ENCODE measurements around the gene COL11A2. TPM values are rescaled to one million over a fixed set of nuclear protein-coding genes. Genes with fewer than 3 reads are reported as not detected.

COL11A2 gene
- 1 to 10 TPM in 1 of 2 donors, under 1 TPM in 1; 0.78 to 2.3 TPM for total RNA-seq

DNA sequence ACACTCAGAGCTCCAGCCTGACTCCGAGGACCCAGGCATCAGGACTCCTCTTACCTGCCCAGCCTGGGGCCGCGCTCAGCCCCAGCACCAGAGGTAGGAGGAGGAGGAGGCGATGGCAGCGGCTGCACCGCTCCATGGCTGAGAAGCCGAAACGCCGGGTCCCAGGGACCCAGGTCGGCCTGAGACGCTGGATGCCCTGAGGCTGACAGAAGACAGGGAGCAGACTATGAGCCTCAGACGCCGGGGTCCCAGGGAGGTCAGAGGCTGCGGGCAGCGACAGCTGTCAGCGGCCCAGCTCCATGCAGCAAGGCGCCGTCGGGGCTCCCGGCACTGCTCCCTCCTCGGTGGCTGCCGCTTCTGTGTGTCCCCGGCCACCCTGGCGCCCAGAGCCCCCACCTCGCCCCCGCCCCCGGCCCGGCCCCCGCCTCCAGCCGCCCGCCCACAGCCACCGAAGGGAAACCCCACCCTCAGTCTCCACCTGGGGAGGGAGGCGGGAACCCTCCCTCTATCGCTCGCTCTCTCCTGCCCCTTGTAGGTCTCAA, at the start of gene COL11A2:
Gene COL11A2, minus strand, starts transcription at position 363 of the 542 bp plus-strand sequence. Its CDS starts 227 bp downstream, at position 136.
- Histone ChIP-seq H3K27ac (peak within 1 kb of the TSS in 3 of 4 donors; percentile 32 to 53 (median 52)), H3K36me3 (replicated peaks in 1 of 2; ENCODE audit: insufficient read depth in 1 of 2, low read depth in 2 of 2) (peaks cover 0 to 20% of the 10 kb centered on the region in 2 donors), H3K4me1 (peaks cover 26% of the 10 kb centered on the region), H3K27me3 (peaks cover 0 to 6% of the 10 kb centered on the region in 2 donors), H3K4me3 (no peak within 1 kb of the TSS), H3K9me3 (no peaks in the 10 kb centered on the region)
- TF ChIP-seq, protein P1, sequence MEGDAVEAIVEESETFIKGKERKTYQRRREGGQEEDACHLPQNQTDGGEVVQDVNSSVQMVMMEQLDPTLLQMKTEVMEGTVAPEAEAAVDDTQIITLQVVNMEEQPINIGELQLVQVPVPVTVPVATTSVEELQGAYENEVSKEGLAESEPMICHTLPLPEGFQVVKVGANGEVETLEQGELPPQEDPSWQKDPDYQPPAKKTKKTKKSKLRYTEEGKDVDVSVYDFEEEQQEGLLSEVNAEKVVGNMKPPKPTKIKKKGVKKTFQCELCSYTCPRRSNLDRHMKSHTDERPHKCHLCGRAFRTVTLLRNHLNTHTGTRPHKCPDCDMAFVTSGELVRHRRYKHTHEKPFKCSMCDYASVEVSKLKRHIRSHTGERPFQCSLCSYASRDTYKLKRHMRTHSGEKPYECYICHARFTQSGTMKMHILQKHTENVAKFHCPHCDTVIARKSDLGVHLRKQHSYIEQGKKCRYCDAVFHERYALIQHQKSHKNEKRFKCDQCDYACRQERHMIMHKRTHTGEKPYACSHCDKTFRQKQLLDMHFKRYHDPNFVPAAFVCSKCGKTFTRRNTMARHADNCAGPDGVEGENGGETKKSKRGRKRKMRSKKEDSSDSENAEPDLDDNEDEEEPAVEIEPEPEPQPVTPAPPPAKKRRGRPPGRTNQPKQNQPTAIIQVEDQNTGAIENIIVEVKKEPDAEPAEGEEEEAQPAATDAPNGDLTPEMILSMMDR (IDR thresholded peaks at IDR 0.05) = no peak
- TF ChIP-seq POLR2A (IDR thresholded peaks at IDR 0.05) = no peak
- ATAC-seq (no peak), DNase-seq (no peak)
- WGBS, 2 donors = 15 to 47% methylated on average over 4 to 24 of the region's 35 CpGs
- intact Hi-C loops (cut with DNase I) = no loop called here

DNA sequence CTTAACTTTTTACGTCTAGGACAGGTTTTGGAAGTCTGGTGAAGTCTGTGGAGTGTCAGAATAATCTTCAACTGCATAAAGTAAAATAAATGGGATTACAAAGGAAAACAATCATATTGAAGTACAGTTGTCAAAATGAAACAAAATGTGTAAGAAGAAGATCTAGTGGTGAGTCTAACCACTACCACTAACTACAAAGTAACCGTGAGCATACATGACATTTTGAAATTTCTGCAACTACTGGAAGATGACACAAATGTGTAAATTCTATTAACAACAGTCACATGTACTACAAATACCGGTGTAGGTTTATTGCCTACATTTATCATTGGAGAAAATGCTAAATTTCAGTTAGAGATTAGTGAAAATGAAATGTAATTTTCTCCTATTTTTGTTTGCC, 49.7 kb upstream of the COL11A2 start:
- TF ChIP-seq, protein P1 (IDR thresholded peaks at IDR 0.05) = no peak
- no peak for TF ChIP-seq POLR2A (IDR thresholded peaks at IDR 0.05)
- intact Hi-C loops (cut with DNase I) = loop anchor here (5.0 to 10.0 kb wide), 2 partner anchors 127 to 235 kb away; partner anchors contain the start of gene HLA-DOA
- WGBS, 2 donors = 43 to 56% methylated on average over 3 of the region's 3 CpGs
- H3K36me3 ChIP-seq (replicated peaks in 1 of 2; ENCODE audit: insufficient read depth in 1 of 2, low read depth in 2 of 2) = no peaks in the 10 kb centered on the region
- no peaks in the 10 kb centered on the region for H3K27me3 ChIP-seq
- H3K27ac ChIP-seq = no peak overlapping the region
- DNase-seq (no peak), ATAC-seq (no peak)
- no peaks in the 10 kb centered on the region for H3K4me1 ChIP-seq
- no peaks in the 10 kb centered on the region for H3K9me3 ChIP-seq
- no peak overlapping the region for H3K4me3 ChIP-seq

DNA sequence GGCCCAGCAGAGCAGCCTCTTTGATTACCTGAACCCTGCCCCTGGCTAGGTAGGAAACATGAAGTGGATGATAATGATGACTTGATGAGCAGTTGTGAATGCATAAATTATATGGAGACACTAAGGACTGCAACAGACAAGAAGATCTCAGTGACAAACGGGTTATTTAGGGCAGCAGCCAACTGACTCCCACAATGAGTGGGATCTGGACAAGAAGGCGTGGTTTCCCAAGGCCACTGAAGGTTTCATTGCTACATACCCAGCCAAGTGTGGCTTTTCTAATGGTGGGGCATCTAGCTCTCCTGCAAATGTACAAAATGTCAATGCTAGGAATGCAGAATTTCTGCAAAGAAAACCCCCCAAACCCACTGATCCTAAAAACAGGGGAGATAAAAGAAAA, 45.5 kb upstream of the COL11A2 start:
- ATAC-seq (no peak), DNase-seq (no peak)
- no peak overlapping the region for H3K27ac ChIP-seq
- no peaks in the 10 kb centered on the region for H3K9me3 ChIP-seq
- intact Hi-C loops (cut with DNase I) = no loop called here
- H3K4me1 ChIP-seq = no peaks in the 10 kb centered on the region
- no peak for TF ChIP-seq POLR2A (IDR thresholded peaks at IDR 0.05)
- TF ChIP-seq, protein P1 (IDR thresholded peaks at IDR 0.05) = no peak
- H3K27me3 ChIP-seq = no peaks in the 10 kb centered on the region
- WGBS, 2 donors = 38 to 48% methylated on average over 2 of the region's 2 CpGs
- no peak overlapping the region for H3K4me3 ChIP-seq
- H3K36me3 ChIP-seq (replicated peaks in 1 of 2; ENCODE audit: insufficient read depth in 1 of 2, low read depth in 2 of 2) = no peaks in the 10 kb centered on the region

DNA sequence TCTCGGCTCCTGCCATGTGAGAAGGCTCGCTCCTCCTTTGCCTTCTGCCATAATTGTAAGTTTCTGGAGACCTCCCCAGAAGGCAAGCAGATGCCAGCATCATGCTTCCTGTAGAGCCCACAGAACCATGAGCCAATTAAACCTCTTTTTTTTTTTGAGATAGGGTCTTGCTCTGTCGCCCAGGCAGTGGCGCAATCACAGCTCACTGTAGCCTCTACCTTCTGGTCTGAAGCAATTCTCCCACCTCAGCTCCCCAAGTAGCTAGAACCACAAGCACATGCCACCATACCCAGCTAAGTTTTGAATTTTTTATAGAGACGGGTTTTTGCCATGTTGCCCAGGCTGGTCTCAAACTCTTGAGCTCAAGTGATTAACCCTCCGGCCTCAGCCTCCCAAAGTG, 44.6 kb upstream of the COL11A2 start:
- no peak for DNase-seq
- intact Hi-C loops (cut with DNase I) = no loop called here

More for the DNA sequence above, 44.6 kb upstream of the COL11A2 start:
- TF ChIP-seq POLR2A (IDR thresholded peaks at IDR 0.05) = no peak
- TF ChIP-seq, protein P1 (IDR thresholded peaks at IDR 0.05) = no peak
- Histone ChIP-seq H3K9me3 (no peaks in the 10 kb centered on the region), H3K4me1 (no peaks in the 10 kb centered on the region), H3K36me3 (replicated peaks in 1 of 2; ENCODE audit: insufficient read depth in 1 of 2, low read depth in 2 of 2) (no peaks in the 10 kb centered on the region), H3K27ac (no peak overlapping the region), H3K27me3 (no peaks in the 10 kb centered on the region), H3K4me3 (no peak overlapping the region)
- ATAC-seq = no peak
- WGBS, 2 donors = 78 to 90% methylated on average over 6 of the region's 6 CpGs
